GM18508 (cell line): ENCODE measurements around the gene HNRNPUL1.

Experiments
- ATAC-seq: cut with Tn5 transposase; IDR thresholded peaks from one replicate; pipeline ENCODE4 v1.9.1; 2021; ENCODE audit warnings: moderate number of reproducible peaks; ENCODE audit not compliant: insufficient read depth, unreplicated experiment

Gene HNRNPUL1

GRCh38 chr19:41351339-41352245 is 87.4 kb downstream of the HNRNPUL1 start:
- no peak for ATAC-seq

GRCh38 chr19:41352279-41352608 is 88.1 kb downstream of the HNRNPUL1 start:
- no peak for ATAC-seq

GRCh38 chr19:41352609-41353465 is 88.7 kb downstream of the HNRNPUL1 start:
- no peak for ATAC-seq

- ATAC-seq: no peak
Observed at GRCh38 chr19:41353466-41354342, 89.5 kb downstream of the HNRNPUL1 start, which contains the start of gene TGFB1. TSS of gene TGFB1 (minus strand) at chr19:41353922. CDS start at chr19:41353044, 878 bp downstream.

GRCh38 chr19:41354343-41354953 is 90.3 kb downstream of the HNRNPUL1 start:
- ATAC-seq: no peak

GRCh38 chr19:41355035-41355434 is 90.9 kb downstream of the HNRNPUL1 start:
- ATAC-seq: no peak

- ATAC-seq: no peak
Observed at GRCh38 chr19:41355802-41356201, 91.6 kb downstream of the HNRNPUL1 start.

GRCh38 chr19:41356984-41357739 is 93.0 kb downstream of the HNRNPUL1 start:
- no peak for ATAC-seq
